HepG2 (cell line): Measurements from ENCODE around the gene MALT1. TPM values are rescaled to one million over a fixed set of nuclear protein-coding genes. Genes with fewer than 3 reads are reported as not detected.
A peak's percentile ranks its signal among the peaks of the same experiment; 100 is the strongest.

Experiments
- ATAC-seq: fragments of 200-7000 bp; cut with Tn5 transposase; 3 replicates; pipeline ENCODE4 v1.9.1; 2020; ENCODE audit warnings: mild to moderate bottlenecking, moderate library complexity
- BruUV-seq: library from RNA; stranded (reverse); fragments of 400-500 nt; replicated peaks from 2 replicates; lab custom pipeline; 2021; lab: Mats Ljungman, UMichigan
- CTCF ChIA-PET: fragments of 300-600 bp; formaldehyde crosslinking; extraction: SDS; loops from one replicate; lab custom pipeline; 2021; ENCODE audit warnings: low total read pairs, inconsistent platforms, low intra/inter-chr PET ratio; lab: Yijun Ruan, JAX
- POLR2A ChIA-PET: fragments of 350-600 bp; sonication (Branson Sonifier 250); formaldehyde crosslinking; loops from one replicate; lab custom pipeline; 2020; ENCODE audit warnings: antibody characterized with exemption, inconsistent platforms; lab: Yijun Ruan, JAX
- DNase-seq: peaks from one replicate; pipeline ENCODE4 v3.0.0-alpha.2; 2015; ENCODE audit warnings: low spot score
- FAIRE-seq: peaks from 3 replicates; lab custom pipeline; 2011; peaks lifted over from hg19 to GRCh38; lab: Jason Lieb, UNC
- H2AFZ ChIP-seq: one replicate; pipeline ENCODE4 v1.6.1; 2011; ENCODE audit warnings: low read length, inconsistent platforms
- H3K27ac ChIP-seq: fragments of 300-600 bp; 3 replicates; pipeline ENCODE4 v1.8.0; 2011; ENCODE audit warnings: mixed run types, mild to moderate bottlenecking, mixed read lengths, low read length, inconsistent platforms; ENCODE audit not compliant: insufficient read depth; ENCODE audit errors: extremely low read length
- H3K27me3 ChIP-seq, 2 experiments: fragments of 200-600 bp in 1 of 2; 2 replicates in 1 of 2; 3 replicates in 1 of 2; pipeline versions ENCODE4 v1.6.0 to v1.8.0; 2011; ENCODE audit warnings: low read length in 2 of 2, mild to moderate bottlenecking in 2 of 2, moderate library complexity in 2 of 2, inconsistent platforms in 1 of 2; ENCODE audit not compliant: insufficient read depth in 2 of 2, control insufficient read depth in 1 of 2
- H3K36me3 ChIP-seq, 2 experiments: fragments of 200-600 bp in 1 of 2; replicated peaks in 1 of 2; 2 replicates in 1 of 2; 3 replicates in 1 of 2; pipeline versions ENCODE4 v1.5.1 to v1.8.0; 2011; ENCODE audit warnings: low read length in 2 of 2, inconsistent platforms in 1 of 2; ENCODE audit not compliant: insufficient read depth in 2 of 2, control insufficient read depth in 1 of 2
- H3K4me1 ChIP-seq: 2 replicates; pipeline ENCODE4 v1.5.1; 2012; ENCODE audit warnings: low read length, inconsistent platforms; ENCODE audit not compliant: insufficient read depth
- H3K4me2 ChIP-seq: 2 replicates; pipeline ENCODE4 v1.6.0; 2011; ENCODE audit warnings: low read depth, low read length, inconsistent platforms
- H3K4me3 ChIP-seq, 3 experiments: fragments of 200-600 bp in 1 of 3; sonication (generic), shearing (Covaris generic) in 1 of 3; replicated peaks in 1 of 3; 2 replicates each; pipeline ENCODE4 v1.5.1; 2011 to 2016; ENCODE audit warnings: low read length in 3 of 3, inconsistent platforms in 2 of 3, low read depth in 2 of 3, mild to moderate bottlenecking in 2 of 3, control low read depth in 1 of 3, mixed read lengths in 1 of 3; ENCODE audit not compliant: insufficient read depth in 1 of 3
- H3K79me2 ChIP-seq: one replicate; pipeline ENCODE4 v1.6.1; 2011; ENCODE audit warnings: low read length, inconsistent platforms; ENCODE audit not compliant: insufficient read depth
- H3K9ac ChIP-seq: 2 replicates; pipeline ENCODE4 v1.6.0; 2011; ENCODE audit warnings: mild to moderate bottlenecking, low read depth, low read length, inconsistent platforms; ENCODE audit not compliant: insufficient read depth
- H3K9me3 ChIP-seq: 2 replicates; pipeline ENCODE4 v1.5.1; 2012; ENCODE audit warnings: mild to moderate bottlenecking, low read length
- H4K20me1 ChIP-seq: 2 replicates; pipeline ENCODE4 v1.6.0; 2011; ENCODE audit warnings: inconsistent platforms, mild to moderate bottlenecking, low read length, moderate library complexity; ENCODE audit not compliant: insufficient read depth
- BCL3 ChIP-seq: sonication (generic); formaldehyde crosslinking; IDR thresholded peaks from 2 replicates; pipeline ENCODE4 v1.5.1; 2020; ENCODE audit warnings: mild to moderate bottlenecking, missing genetic modification reagents, moderate library complexity
- HBP1 ChIP-seq: IDR thresholded peaks from 2 replicates; pipeline ENCODE4 v1.6.1; 2016; ENCODE audit warnings: low read depth, control low read depth
- MAFK ChIP-seq, 2 experiments: IDR thresholded peaks in 1 of 2; conservative IDR thresholded peaks in 1 of 2; 2 replicates each; pipeline ENCODE4 v1.6.1; 2011; ENCODE audit warnings: improper control_type of control experiment in 2 of 2, low read length in 2 of 2
- NFE2 ChIP-seq: sonication (generic); formaldehyde crosslinking; IDR thresholded peaks from 2 replicates; pipeline ENCODE4 v1.4.0; 2020; ENCODE audit warnings: missing genetic modification reagents
- NFE2L2 ChIP-seq: fragments of 150-350 bp; IDR thresholded peaks from 2 replicates; pipeline ENCODE4 v1.6.1; 2014; ENCODE audit warnings: low read length
- WGBS: methylation state at CpG from one replicate; pipeline ENCODE4 v1.1.6; 2017; ENCODE audit warnings: low lambda C conversion rate; 5-methylcytosine and 5-hydroxymethylcytosine counted together
- in situ Hi-C: cut with HindIII; loops from 2 replicates; pipeline ENCODE4 v1.10.0; 2017; ENCODE audit warnings: low pct_unique_long_range_greater_than_20kb; ENCODE audit not compliant: extremely low pct_ligation_motif_present
- intact Hi-C: fragments of 100-400 bp; cut with micrococcal nuclease; formaldehyde crosslinking; loops from one replicate; pipeline ENCODE4 v1.10.0; 2022; ENCODE audit not compliant: unreplicated experiment
- polyA plus RNA-seq, 8 experiments: library from polyadenylated mRNA; depleted of rRNA in 3 of 8; stranded (reverse) in 7 of 8; unstranded in 1 of 8; fragments of >200 nt; fragmentation: Illumina TruSeq in 4 of 8; extraction: Trizol in 4 of 8; gene quantifications; 2 replicates each; pipeline versions ENCODE4 v1.2.1 to v1.2.3, GENCODE V29; 2011 to 2016; ENCODE audit warnings: low read depth in 4 of 8, missing spikeins in 1 of 8, mixed read lengths in 1 of 8; ENCODE audit not compliant: insufficient read depth in 1 of 8
- total RNA-seq, 5 experiments: library from RNA; depleted of rRNA; stranded (reverse); fragments of >200 nt; fragmentation: Illumina TruSeq; extraction: Trizol; gene quantifications; 2 replicates each; pipeline ENCODE4 v1.2.3, GENCODE V29; 2016; ENCODE audit warnings: low read depth in 1 of 5

MALT1 gene
- total and polyA plus RNA-seq, 2 of the 13 experiments (the other 11 are each of a cell fraction or from before 2014, with no cell fraction given) = 43.9 to 89.0 TPM

GRCh38 chr18:58633874-58634273 lies 37.4 kb upstream of the MALT1 start (continued):
- no peak for TF ChIP-seq HBP1 (CRISPR knock-in tag)

DNA sequence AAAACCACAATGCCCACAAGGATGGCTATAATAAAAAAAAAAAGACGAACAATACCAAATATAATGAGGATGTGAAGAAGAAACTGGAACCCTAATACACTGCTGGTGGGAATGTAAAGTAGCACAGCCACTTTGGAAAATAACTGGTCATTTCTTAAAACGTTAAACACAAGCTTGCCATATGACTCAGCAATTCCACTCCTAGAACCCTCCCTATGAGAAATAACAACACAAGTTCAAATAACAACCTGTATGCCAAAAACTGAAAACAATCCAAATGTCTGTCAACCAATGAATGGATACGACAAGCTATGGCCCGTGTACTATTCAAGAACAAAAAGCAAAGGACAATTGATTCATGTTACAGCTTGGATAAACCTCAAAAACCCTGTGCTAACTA lies 35.4 kb upstream of the MALT1 start:
- H3K36me3 ChIP-seq = no peaks in the 10 kb centered on the region
- WGBS = 4% methylated on average over 3 of the region's 4 CpGs
- no peak for TF ChIP-seq BCL3 (CRISPR knock-in tag)
- TF ChIP-seq MAFK (conservative IDR thresholded peaks at IDR 0.05 in 1 of 2, IDR thresholded peaks at IDR 0.05 in 1 of 2; ENCODE audit: low read length in 2 of 2) = peak; percentile 22 to 60; a peak in 2 of 4 replicates
- peak; percentile 87 for TF ChIP-seq NFE2L2
- peak; percentile 58; the same call in 1 of the 2 replicates for TF ChIP-seq NFE2 (CRISPR knock-in tag)
- H3K4me2 ChIP-seq = no peak overlapping the region
- FAIRE-seq (no peak), DNase-seq (no peak), ATAC-seq (no peak)
- H4K20me1 ChIP-seq = no peaks in the 10 kb centered on the region
- no peaks in the 10 kb centered on the region for H3K9me3 ChIP-seq
- in situ Hi-C loops = no loop called here
- no peak overlapping the region for H2AFZ ChIP-seq
- peaks cover 0 to 6% of the 10 kb centered on the region in 2 experiments; a peak in 1 of 5 replicates for H3K27me3 ChIP-seq
- ChIA-PET POLR2A (no interaction called here), CTCF (no interaction called here)
- intact Hi-C loops = no loop called here
- H3K4me3 ChIP-seq = no peak overlapping the region
- H3K9ac ChIP-seq = no peak overlapping the region
- BruUV-seq = no TSS peak
- H3K4me1 ChIP-seq = peaks cover 9% of the 10 kb centered on the region
- no peak overlapping the region for H3K27ac ChIP-seq
- H3K79me2 ChIP-seq = no peaks in the 10 kb centered on the region
